Measurements from ENCODE around the gene MKI67.

DNA sequence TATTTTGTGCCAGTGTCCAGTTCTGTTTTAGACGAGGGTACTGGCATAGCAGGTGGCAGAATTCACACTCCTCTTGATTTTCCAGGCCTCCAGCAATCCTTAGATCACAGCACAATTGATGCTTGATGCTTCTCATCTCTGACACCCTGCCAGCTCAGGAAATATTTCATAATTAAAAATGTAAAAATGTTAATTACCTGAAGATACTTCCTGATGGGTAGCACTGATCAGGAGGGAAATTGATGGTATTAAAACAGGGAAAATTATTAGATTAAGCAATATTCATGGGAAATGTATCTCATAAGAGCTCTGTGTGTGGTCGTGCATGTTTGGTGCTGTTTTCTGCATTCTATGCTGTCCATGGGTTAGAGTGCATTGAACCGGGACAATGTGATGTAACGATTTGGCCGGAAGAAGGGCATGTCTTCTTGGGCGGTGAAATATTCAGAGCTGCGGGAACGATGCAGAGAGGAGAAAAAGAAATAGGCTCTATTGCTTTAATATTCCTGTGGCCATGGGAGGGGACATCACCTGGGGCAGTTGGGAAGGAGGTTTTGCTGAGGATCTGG lies 43.7 kb upstream of the MKI67 start:
- TF ChIP-seq SREBF2 (IDR thresholded peaks at IDR 0.05) = no peak
- no peak for TF ChIP-seq EP300 (IDR thresholded peaks at IDR 0.05)
- TF ChIP-seq RNF2 (IDR thresholded peaks at IDR 0.05; ENCODE audit: borderline replicate concordance, low read depth) = no peak
- TF ChIP-seq SMC3 (IDR thresholded peaks at IDR 0.05) = no peak
- TF ChIP-seq POLR2A (IDR thresholded peaks at IDR 0.05; ENCODE audit: low read length) = no peak
- TF ChIP-seq KDM1A (IDR thresholded peaks at IDR 0.05; ENCODE audit: low read depth) = no peak
- TF ChIP-seq JUNB (IDR thresholded peaks at IDR 0.05) = no peak
- no peak for TF ChIP-seq RAD21 (conservative IDR thresholded peaks at IDR 0.05 in 1 of 2, IDR thresholded peaks at IDR 0.05 in 1 of 2)
- TF ChIP-seq BHLHE40 (IDR thresholded peaks at IDR 0.05; ENCODE audit: low read depth, low read length) = no peak
- no peak for TF ChIP-seq POLR2AphosphoS2 (conservative IDR thresholded peaks at IDR 0.05; ENCODE audit: low read length)
- TF ChIP-seq, protein P1, sequence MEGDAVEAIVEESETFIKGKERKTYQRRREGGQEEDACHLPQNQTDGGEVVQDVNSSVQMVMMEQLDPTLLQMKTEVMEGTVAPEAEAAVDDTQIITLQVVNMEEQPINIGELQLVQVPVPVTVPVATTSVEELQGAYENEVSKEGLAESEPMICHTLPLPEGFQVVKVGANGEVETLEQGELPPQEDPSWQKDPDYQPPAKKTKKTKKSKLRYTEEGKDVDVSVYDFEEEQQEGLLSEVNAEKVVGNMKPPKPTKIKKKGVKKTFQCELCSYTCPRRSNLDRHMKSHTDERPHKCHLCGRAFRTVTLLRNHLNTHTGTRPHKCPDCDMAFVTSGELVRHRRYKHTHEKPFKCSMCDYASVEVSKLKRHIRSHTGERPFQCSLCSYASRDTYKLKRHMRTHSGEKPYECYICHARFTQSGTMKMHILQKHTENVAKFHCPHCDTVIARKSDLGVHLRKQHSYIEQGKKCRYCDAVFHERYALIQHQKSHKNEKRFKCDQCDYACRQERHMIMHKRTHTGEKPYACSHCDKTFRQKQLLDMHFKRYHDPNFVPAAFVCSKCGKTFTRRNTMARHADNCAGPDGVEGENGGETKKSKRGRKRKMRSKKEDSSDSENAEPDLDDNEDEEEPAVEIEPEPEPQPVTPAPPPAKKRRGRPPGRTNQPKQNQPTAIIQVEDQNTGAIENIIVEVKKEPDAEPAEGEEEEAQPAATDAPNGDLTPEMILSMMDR (IDR thresholded peaks at IDR 0.05) = no peak
- TF ChIP-seq, protein P2, sequence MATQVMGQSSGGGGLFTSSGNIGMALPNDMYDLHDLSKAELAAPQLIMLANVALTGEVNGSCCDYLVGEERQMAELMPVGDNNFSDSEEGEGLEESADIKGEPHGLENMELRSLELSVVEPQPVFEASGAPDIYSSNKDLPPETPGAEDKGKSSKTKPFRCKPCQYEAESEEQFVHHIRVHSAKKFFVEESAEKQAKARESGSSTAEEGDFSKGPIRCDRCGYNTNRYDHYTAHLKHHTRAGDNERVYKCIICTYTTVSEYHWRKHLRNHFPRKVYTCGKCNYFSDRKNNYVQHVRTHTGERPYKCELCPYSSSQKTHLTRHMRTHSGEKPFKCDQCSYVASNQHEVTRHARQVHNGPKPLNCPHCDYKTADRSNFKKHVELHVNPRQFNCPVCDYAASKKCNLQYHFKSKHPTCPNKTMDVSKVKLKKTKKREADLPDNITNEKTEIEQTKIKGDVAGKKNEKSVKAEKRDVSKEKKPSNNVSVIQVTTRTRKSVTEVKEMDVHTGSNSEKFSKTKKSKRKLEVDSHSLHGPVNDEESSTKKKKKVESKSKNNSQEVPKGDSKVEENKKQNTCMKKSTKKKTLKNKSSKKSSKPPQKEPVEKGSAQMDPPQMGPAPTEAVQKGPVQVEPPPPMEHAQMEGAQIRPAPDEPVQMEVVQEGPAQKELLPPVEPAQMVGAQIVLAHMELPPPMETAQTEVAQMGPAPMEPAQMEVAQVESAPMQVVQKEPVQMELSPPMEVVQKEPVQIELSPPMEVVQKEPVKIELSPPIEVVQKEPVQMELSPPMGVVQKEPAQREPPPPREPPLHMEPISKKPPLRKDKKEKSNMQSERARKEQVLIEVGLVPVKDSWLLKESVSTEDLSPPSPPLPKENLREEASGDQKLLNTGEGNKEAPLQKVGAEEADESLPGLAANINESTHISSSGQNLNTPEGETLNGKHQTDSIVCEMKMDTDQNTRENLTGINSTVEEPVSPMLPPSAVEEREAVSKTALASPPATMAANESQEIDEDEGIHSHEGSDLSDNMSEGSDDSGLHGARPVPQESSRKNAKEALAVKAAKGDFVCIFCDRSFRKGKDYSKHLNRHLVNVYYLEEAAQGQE (IDR thresholded peaks at IDR 0.05) = no peak
